Hepatocyte (in vitro differentiated cells): ENCODE measurements around the gene STEAP4.

Source experiments
- EZH2phosphoT487 ChIP-seq: fragments of 200-600 bp; sonication (generic); IDR thresholded peaks from one replicate; pipeline ENCODE4 v1.6.1; 2018; ENCODE audit warnings: antibody characterized with exemption, mild to moderate bottlenecking, low read depth, moderate library complexity; ENCODE audit not compliant: unreplicated experiment, severe bottlenecking
- TF ChIP-seq, protein P1 (sequence below): fragments of 200-600 bp; sonication (generic); IDR thresholded peaks from 2 replicates; pipeline ENCODE4 v1.5.1; 2016; ENCODE audit warnings: antibody characterized with exemption, mild to moderate bottlenecking; ENCODE audit not compliant: poor library complexity

DNA sequence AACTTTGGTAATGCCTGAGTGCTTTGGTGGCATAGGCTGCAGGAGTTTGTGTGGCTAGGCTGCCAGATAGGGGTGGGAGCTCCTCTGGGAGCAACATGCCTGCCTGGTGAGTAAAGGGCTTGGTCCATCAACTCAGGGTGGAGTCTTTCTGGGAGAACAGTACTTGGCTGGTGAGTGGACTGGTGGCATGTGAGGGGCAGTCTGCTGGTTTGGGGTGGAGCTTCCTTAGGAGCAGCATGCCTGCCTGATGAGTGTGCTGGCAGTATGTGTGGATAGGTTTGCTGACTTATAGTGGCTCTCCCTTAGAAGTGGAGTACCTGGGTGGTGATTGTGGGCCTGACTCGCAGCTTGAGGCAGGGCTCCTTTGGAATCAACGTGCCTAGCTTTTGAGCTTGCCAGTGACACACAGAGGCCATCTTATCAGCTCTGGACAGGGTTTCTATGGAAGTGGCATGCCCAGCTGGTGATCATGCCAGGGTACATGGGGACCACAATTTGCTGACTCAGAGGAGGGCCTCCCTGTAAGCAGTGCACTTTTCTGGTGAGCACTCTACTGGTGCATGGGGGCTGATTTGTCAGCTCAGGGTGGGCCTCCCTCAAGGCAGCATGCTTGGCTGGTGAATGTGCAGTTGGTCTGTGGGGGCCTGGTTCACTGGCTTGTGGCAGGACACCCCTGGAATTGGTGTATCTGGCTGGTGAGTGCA lies 51.8 kb downstream of the STEAP4 start:
- TF ChIP-seq, protein P1, sequence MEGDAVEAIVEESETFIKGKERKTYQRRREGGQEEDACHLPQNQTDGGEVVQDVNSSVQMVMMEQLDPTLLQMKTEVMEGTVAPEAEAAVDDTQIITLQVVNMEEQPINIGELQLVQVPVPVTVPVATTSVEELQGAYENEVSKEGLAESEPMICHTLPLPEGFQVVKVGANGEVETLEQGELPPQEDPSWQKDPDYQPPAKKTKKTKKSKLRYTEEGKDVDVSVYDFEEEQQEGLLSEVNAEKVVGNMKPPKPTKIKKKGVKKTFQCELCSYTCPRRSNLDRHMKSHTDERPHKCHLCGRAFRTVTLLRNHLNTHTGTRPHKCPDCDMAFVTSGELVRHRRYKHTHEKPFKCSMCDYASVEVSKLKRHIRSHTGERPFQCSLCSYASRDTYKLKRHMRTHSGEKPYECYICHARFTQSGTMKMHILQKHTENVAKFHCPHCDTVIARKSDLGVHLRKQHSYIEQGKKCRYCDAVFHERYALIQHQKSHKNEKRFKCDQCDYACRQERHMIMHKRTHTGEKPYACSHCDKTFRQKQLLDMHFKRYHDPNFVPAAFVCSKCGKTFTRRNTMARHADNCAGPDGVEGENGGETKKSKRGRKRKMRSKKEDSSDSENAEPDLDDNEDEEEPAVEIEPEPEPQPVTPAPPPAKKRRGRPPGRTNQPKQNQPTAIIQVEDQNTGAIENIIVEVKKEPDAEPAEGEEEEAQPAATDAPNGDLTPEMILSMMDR: no peak
- TF ChIP-seq EZH2phosphoT487: no peak
